Keratinocyte (primary cell): Measurements from ENCODE around the gene LYPD6.

Experiments used
- CTCF ChIP-seq, 3 experiments: IDR thresholded peaks in 1 of 3; conservative IDR thresholded peaks in 1 of 3; optimal IDR thresholded peaks in 1 of 3; 2 replicates in 2 of 3; 3 replicates in 1 of 3; pipeline versions ENCODE3 to v1.5.1; 2011; ENCODE audit warnings: low read length in 3 of 3, mild to moderate bottlenecking in 3 of 3, moderate library complexity in 2 of 3, control low read depth in 1 of 3, inconsistent platforms in 1 of 3; ENCODE audit not compliant: insufficient read depth in 2 of 3; ENCODE audit errors: extremely low read depth in 1 of 3
- EZH2 ChIP-seq: IDR thresholded peaks from one replicate; pipeline ENCODE4 v1.6.1; 2012; ENCODE audit warnings: inconsistent platforms, mild to moderate bottlenecking, low read length, moderate library complexity

DNA sequence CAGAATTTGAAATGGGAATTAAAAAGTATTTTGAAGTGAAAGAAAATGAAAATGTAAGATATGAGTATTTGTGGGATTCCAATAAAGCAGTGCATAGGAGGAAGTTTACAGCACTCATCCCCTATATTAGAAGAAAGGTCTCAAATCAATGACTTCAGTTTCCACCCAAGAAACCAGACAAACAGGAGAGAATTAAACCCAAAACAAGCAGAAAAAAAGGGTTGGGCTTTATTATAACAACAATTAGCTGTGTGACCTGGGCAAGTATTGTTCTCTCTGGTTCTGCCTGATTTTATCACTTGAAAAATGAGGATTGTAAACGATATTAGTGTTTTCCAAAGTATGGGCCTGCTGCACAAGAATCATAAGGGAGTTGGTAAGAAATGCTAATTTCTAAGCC is 18.3 kb upstream of the LYPD6 start:
- no peak for TF ChIP-seq EZH2
- TF ChIP-seq CTCF (optimal IDR thresholded peaks at IDR 0.05 in 1 of 3, IDR thresholded peaks at IDR 0.05 in 1 of 3, conservative IDR thresholded peaks at IDR 0.05 in 1 of 3; ENCODE audit: extremely low read depth in 1 of 3, insufficient read depth in 2 of 3, low read length in 3 of 3), result no peak
